ENCODE measurements around the gene MOB4.
"Not testable (repeated sequence)": the region's sequence is repeated elsewhere in the genome, so short reads cannot be mapped to it uniquely, and the experiment has no call there.

DNA sequence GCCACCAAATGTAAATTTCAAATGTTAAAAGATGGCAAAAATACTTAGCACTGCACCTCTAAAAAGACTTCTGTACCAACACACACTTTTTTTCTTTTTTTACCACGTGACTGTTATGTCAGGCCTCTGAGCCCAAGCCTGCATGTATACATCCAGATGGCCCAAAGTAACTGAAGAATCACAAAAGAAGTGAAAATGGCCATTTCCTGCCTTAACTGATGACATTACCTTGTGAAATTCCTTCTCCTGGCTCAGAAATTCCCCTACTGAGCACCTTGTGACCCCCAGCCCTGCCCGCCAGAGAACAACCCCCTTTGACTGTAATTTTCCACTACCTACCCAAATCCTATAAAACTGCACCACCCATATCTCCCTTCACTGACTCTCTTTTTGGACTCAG, 62.4 kb downstream of the MOB4 start:
- not testable (repeated sequence) for TF ChIP-seq POLR2A (IDR thresholded peaks at IDR 0.05); EP300 (IDR thresholded peaks at IDR 0.05; ENCODE audit: low read depth); POLR2AphosphoS5 (IDR thresholded peaks at IDR 0.05)
- TF ChIP-seq, protein P1, sequence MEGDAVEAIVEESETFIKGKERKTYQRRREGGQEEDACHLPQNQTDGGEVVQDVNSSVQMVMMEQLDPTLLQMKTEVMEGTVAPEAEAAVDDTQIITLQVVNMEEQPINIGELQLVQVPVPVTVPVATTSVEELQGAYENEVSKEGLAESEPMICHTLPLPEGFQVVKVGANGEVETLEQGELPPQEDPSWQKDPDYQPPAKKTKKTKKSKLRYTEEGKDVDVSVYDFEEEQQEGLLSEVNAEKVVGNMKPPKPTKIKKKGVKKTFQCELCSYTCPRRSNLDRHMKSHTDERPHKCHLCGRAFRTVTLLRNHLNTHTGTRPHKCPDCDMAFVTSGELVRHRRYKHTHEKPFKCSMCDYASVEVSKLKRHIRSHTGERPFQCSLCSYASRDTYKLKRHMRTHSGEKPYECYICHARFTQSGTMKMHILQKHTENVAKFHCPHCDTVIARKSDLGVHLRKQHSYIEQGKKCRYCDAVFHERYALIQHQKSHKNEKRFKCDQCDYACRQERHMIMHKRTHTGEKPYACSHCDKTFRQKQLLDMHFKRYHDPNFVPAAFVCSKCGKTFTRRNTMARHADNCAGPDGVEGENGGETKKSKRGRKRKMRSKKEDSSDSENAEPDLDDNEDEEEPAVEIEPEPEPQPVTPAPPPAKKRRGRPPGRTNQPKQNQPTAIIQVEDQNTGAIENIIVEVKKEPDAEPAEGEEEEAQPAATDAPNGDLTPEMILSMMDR (IDR thresholded peaks at IDR 0.05), result not testable (repeated sequence)

Measured in transverse colon (tissue), 4 donors.